Kidney epithelial cell (primary cell): ENCODE data around the gene RPS28. TPM values are rescaled to one million over a fixed set of nuclear protein-coding genes. Genes with fewer than 3 reads are reported as not detected.
"Not testable (repeated sequence)": the region's sequence is repeated elsewhere in the genome, so short reads cannot be mapped to it uniquely, and the experiment has no call there.

Source experiments
- DNase-seq: peaks from one replicate; pipeline ENCODE4 v3.0.0-alpha.2; 2010; ENCODE audit warnings: low read depth
- H3K27me3 ChIP-seq: 2 replicates; pipeline ENCODE4 v1.6.0; 2011; ENCODE audit warnings: low read length; ENCODE audit not compliant: control insufficient read depth, insufficient read depth
- H3K36me3 ChIP-seq: 2 replicates; pipeline ENCODE4 v1.5.1; 2011; ENCODE audit warnings: low read length; ENCODE audit not compliant: control insufficient read depth, insufficient read depth
- H3K4me3 ChIP-seq: 2 replicates; pipeline ENCODE4 v1.5.1; 2011; ENCODE audit warnings: low read depth, mild to moderate bottlenecking, control low read depth, low read length
- total RNA-seq: library from RNA; depleted of rRNA; stranded (reverse); fragments of >200 nt; gene quantifications from 2 replicates; pipeline ENCODE4 v1.2.3, GENCODE V29; 2015
- TF ChIP-seq, protein P1 (sequence below): IDR thresholded peaks from 2 replicates; pipeline ENCODE4 v1.5.1; 2011; ENCODE audit warnings: mild to moderate bottlenecking, moderate library complexity, low read length, control low read depth, inconsistent platforms; ENCODE audit not compliant: insufficient read depth, poor library complexity, severe bottlenecking

Gene RPS28
- total RNA-seq, 1 donor from 2014 or later: 298 TPM

DNA sequence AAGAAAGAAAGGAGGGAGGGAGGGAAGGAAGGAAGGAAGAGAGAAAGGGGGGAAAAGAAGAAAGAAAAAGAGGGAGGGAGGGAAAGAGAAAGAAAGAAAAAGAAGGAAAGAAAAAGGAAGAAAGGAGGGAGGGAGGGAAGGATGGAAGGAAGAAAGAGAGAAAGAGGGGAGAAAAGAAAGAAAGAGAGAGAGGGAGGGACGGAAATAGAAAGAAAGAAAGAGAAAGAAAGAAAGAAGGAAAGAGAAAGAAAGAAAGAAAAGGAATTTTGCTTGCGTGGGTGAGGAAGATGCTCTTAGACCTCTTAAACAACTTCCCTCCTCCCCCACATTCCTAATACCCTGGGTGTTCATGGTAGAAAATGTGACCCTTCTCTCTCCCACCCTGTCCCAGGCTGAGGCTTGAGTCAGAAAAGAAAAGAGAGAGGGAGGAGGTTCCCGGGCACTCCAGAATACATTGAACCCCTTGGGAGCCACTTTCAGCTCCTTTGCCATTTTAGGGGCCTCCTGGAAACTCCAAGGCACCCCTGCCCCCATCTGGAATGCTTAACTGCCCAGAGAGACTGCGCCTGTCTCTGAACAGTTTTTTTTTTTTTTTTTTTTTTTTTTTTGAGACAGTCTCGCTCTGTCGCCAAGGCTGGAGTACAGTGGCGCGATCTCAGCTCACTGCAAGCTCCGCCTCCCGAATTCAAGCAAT is 31.0 kb downstream of the RPS28 start:
- no peak overlapping the region for H3K4me3 ChIP-seq
- TF ChIP-seq, protein P1, sequence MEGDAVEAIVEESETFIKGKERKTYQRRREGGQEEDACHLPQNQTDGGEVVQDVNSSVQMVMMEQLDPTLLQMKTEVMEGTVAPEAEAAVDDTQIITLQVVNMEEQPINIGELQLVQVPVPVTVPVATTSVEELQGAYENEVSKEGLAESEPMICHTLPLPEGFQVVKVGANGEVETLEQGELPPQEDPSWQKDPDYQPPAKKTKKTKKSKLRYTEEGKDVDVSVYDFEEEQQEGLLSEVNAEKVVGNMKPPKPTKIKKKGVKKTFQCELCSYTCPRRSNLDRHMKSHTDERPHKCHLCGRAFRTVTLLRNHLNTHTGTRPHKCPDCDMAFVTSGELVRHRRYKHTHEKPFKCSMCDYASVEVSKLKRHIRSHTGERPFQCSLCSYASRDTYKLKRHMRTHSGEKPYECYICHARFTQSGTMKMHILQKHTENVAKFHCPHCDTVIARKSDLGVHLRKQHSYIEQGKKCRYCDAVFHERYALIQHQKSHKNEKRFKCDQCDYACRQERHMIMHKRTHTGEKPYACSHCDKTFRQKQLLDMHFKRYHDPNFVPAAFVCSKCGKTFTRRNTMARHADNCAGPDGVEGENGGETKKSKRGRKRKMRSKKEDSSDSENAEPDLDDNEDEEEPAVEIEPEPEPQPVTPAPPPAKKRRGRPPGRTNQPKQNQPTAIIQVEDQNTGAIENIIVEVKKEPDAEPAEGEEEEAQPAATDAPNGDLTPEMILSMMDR: no peak
- no peak for DNase-seq
- no peaks in the 10 kb centered on the region for H3K27me3 ChIP-seq
- no peaks in the 10 kb centered on the region for H3K36me3 ChIP-seq

DNA sequence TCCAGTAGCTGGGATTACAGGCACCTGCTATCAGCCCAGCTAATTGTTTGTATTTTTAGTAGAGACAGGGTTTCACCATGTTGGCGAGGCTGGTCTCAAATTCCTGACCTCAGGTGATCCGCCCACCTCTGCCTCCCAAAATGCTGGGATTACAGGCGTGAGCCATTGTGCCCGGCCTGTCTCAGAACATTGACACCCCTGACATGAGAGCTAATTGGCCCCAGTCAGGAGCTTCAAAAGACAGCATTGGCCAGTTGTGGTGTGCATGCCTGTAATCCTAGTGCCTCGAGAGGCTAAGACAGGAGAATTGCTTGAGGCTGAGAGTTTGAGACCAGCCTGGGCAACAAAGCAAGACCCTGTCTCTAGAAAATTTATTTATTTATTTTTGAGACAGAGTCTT is 31.5 kb downstream of the RPS28 start:
- not testable (repeated sequence) for DNase-seq, H3K4me3 ChIP-seq, H3K27me3 ChIP-seq, H3K36me3 ChIP-seq

DNA sequence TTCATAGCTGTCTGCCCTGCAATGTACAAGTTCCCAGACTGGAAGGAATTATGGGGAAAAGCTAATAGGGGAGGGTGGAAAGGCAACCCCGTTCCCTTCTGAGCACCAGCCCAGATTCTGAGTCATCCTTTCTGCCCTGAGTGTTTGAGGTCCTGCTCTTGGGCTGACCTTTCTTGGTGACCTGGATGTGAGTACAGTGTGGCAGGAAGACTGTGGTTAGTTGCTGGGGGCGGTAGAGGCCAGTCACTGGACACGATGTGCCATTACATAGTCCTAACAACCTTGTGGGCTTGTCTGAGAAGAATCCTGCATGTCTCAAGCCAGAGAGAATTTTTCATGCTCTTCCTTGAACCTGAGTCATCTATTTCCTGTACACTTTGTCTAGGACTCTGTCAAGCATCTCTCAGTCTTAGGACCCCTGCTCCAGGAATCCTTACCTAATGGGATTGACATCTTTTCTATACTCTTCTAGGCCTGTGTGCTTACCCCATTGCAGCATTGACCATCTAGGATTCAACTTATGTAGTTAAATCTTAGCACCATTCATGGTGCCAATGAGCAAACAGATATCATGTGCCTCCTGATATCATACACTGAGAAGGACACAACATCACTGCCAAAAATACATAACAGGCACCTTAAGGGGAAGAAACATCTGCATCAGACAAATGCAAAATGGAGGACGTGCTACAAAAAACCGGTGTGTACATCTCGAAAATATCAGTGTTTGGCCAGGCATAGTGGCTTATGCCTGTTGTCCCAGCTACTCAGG is 34.5 kb downstream of the RPS28 start:
- peak; percentile 96 for DNase-seq
- Histone ChIP-seq H3K27me3 (no peaks in the 10 kb centered on the region), H3K4me3 (no peak overlapping the region), H3K36me3 (no peaks in the 10 kb centered on the region)
- TF ChIP-seq, protein P1: peak; percentile 7

DNA sequence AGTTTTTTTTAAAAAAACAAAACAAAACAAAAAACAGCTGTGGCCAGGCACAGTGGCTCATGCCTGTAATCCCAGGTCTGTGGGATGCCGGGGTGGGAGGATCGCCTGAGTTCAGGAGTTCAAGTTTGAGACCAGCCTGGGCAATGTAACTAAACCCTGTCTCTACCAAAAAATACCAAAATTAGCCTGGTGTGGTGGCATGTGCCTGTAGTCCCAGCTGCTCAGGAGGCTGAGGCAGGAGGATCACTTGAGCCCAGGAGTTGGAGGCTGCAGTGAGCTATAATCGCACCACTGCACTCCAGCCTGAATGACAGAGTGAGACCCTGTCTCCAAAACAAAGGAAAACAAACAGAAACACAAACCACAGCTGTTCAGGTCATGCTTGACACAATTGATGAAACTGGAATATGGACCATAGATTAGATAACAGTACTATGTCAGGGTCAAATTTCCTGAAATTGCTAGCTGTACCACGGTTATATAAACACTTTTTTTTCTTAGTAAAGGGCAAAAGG is 35.8 kb downstream of the RPS28 start:
- Histone ChIP-seq H3K4me3 (no peak overlapping the region), H3K36me3 (no peaks in the 10 kb centered on the region)
- TF ChIP-seq, protein P1: no peak

DNA sequence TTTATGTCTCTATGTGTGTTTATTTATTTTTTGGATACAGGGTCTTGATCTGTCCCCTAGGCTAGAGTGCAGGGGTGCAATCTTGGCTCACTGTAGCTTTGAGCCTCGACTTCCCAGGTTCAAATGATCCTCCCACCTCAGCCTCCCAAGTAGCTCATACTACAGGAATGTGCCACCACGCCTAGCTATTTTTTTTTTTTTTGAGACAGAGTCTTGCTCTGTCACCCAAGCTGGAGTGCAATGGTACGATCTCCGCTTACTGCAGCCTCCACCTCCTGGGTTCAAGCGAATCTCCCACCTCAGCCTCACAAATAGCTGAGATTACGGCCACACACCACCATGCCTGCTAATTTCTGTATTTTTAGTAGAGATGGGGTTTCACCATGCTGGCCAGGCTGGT is 37.7 kb downstream of the RPS28 start:
- no peaks in the 10 kb centered on the region for H3K27me3 ChIP-seq
- TF ChIP-seq, protein P1: no peak
- no peaks in the 10 kb centered on the region for H3K36me3 ChIP-seq
- H3K4me3 ChIP-seq: no peak overlapping the region
- no peak for DNase-seq

More for the DNA sequence above, 35.8 kb downstream of the RPS28 start:
- no peak for DNase-seq
- H3K27me3 ChIP-seq: no peaks in the 10 kb centered on the region

DNA sequence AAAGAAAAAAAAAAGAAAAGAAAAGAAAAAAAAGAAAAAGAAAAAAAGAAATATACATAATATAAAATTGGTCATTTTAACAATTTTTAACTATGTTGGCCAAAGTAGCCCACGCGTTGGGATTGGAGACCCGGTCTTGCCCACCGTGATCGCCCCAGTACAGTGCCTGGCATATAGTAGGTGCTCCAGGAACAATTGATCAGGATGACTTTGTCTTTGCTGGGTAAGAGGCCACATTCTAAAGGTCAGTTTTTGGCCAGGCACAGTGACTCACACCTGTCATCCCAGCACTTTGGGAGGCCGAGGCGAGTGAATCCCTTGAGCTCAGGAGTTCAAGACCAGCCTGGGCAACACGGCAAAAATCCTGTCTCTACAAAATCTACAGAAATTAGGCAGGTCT is 38.9 kb downstream of the RPS28 start:
- TF ChIP-seq, protein P1: no peak
- Histone ChIP-seq H3K36me3 (no peaks in the 10 kb centered on the region), H3K4me3 (no peak overlapping the region), H3K27me3 (no peaks in the 10 kb centered on the region)
- no peak for DNase-seq
